Measurements from ENCODE around the gene GRID2. TPM values are rescaled to one million over a fixed set of nuclear protein-coding genes. Genes with fewer than 3 reads are reported as not detected.

The GRID2 gene
- total and polyA plus RNA-seq, 12 donors, result 0.55 to 4.0 (median 2.0) TPM

DNA sequence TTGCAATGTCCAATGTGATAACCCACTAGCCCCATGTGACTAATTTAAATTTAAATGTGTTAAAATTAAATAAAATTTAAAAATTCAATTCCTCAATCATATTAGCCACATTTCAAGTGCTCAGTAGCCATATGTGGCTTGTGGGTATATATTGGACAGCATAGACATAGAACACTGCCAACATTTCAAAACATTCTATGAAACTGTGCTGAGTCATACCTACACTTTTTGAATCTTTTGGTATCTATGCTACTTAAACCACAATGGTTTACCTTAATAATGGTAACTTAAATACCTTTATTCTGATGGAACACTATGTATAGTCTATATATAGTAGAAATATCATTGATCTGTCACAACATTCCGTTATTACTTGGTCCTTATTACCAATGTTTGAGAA, 1301.4 kb downstream of the GRID2 start:
- TF ChIP-seq, protein P1, sequence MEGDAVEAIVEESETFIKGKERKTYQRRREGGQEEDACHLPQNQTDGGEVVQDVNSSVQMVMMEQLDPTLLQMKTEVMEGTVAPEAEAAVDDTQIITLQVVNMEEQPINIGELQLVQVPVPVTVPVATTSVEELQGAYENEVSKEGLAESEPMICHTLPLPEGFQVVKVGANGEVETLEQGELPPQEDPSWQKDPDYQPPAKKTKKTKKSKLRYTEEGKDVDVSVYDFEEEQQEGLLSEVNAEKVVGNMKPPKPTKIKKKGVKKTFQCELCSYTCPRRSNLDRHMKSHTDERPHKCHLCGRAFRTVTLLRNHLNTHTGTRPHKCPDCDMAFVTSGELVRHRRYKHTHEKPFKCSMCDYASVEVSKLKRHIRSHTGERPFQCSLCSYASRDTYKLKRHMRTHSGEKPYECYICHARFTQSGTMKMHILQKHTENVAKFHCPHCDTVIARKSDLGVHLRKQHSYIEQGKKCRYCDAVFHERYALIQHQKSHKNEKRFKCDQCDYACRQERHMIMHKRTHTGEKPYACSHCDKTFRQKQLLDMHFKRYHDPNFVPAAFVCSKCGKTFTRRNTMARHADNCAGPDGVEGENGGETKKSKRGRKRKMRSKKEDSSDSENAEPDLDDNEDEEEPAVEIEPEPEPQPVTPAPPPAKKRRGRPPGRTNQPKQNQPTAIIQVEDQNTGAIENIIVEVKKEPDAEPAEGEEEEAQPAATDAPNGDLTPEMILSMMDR (IDR thresholded peaks at IDR 0.05), result no peak
- TF ChIP-seq POLR2A (IDR thresholded peaks at IDR 0.05), result no peak
- no peaks in the 10 kb centered on the region for H3K36me3 ChIP-seq (replicated peaks in 1 of 2)
- H3K27me3 ChIP-seq, result no peaks in the 10 kb centered on the region
- no peaks in the 10 kb centered on the region for H3K9me3 ChIP-seq (replicated peaks in 1 of 3)
- DNase-seq, result no peak
- no peak overlapping the region for H3K27ac ChIP-seq
- intact Hi-C loops (cut with DNase I), result no loop called here
- no peak overlapping the region for H3K4me3 ChIP-seq
- 77 to 90% (median 81%) methylated on average over 1 of the region's 1 CpG for WGBS, 4 donors
- no peaks in the 10 kb centered on the region for H3K4me1 ChIP-seq (replicated peaks in 1 of 2)

DNA sequence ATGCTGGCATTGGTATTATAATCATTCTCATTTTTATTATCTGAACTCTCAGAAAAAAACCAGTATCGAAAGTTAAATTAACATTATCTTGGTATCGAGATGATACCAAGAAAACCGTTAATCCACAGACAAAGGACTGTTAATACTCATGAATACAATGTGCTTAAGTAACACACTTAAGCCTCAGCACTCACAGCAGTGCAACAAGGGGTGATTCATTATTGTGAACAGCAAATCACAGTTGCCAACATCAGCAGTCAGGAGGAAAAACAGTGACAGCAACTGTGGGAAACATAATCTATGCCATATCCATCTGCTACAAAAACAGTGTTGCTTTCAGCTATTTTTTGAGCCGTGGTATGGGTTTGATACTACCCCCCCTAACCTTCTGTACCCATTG, 1313.8 kb downstream of the GRID2 start:
- no peak for DNase-seq
- intact Hi-C loops (cut with DNase I), result no loop called here
- WGBS, 4 donors, result 57 to 79% (median 68%) methylated on average over 4 of the region's 4 CpGs
- H3K9me3 ChIP-seq (replicated peaks in 1 of 3), result no peaks in the 10 kb centered on the region
- no peaks in the 10 kb centered on the region for H3K27me3 ChIP-seq
- no peak overlapping the region for H3K27ac ChIP-seq
- H3K36me3 ChIP-seq (replicated peaks in 1 of 2), result no peaks in the 10 kb centered on the region
- H3K4me1 ChIP-seq (replicated peaks in 1 of 2), result no peaks in the 10 kb centered on the region
- no peak overlapping the region for H3K4me3 ChIP-seq
- no peak for TF ChIP-seq POLR2A (IDR thresholded peaks at IDR 0.05)
- TF ChIP-seq, protein P1 (IDR thresholded peaks at IDR 0.05), result no peak

DNA sequence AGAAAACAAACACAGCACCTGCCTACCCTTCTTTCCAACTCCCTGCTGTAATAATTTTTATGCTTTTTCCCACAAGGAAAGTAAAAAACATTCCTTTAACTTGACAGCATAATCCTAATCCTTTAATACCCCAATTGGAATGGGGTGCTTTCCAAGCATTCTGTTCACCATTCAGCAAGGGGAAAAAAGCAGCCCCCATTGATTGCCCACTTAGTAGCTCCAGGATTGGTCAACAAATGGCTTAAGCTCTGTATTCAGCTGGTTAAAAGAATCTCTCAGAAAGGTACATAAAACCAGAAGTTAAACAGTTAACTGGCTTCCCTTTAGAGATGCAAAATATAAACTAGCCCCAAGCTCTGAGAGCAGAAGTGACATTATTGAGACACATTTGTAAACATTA, 1330.0 kb downstream of the GRID2 start:
- no peaks in the 10 kb centered on the region for H3K27me3 ChIP-seq
- intact Hi-C loops (cut with DNase I), result no loop called here
- no peak for DNase-seq
- TF ChIP-seq POLR2A (IDR thresholded peaks at IDR 0.05), result no peak
- TF ChIP-seq, protein P1 (IDR thresholded peaks at IDR 0.05), result no peak
- H3K9me3 ChIP-seq (replicated peaks in 1 of 3), result no peaks in the 10 kb centered on the region
- no peaks in the 10 kb centered on the region for H3K36me3 ChIP-seq (replicated peaks in 1 of 2)
- no peaks in the 10 kb centered on the region for H3K4me1 ChIP-seq (replicated peaks in 1 of 2)
- H3K27ac ChIP-seq, result no peak overlapping the region
- no peak overlapping the region for H3K4me3 ChIP-seq

DNA sequence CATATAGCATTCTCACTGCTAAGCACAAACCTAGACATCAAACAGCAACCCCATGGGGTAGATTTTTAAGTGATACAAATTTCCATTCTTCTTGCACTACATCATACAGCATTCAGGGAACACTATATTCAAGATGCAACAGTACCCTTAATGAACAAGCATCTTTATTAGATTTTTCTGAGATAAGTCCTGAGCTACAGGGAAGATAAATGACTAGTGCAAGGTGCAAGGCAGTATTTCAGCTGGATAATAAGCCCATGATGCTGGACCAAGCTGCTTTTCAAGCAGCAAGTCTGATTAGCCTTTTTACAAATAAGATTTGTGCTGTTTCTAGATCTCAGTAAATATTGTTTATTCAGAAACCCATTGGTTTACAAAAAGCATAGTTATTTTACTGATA, 1332.2 kb downstream of the GRID2 start:
- Histone ChIP-seq H3K4me1 (replicated peaks in 1 of 2) (no peaks in the 10 kb centered on the region), H3K36me3 (replicated peaks in 1 of 2) (no peaks in the 10 kb centered on the region), H3K27me3 (no peaks in the 10 kb centered on the region), H3K9me3 (replicated peaks in 1 of 3) (no peaks in the 10 kb centered on the region), H3K4me3 (no peak overlapping the region), H3K27ac (no peak overlapping the region)
- intact Hi-C loops (cut with DNase I), result no loop called here
- DNase-seq, result no peak
- TF ChIP-seq POLR2A (IDR thresholded peaks at IDR 0.05), result no peak
- TF ChIP-seq, protein P1 (IDR thresholded peaks at IDR 0.05), result no peak
